ENCODE measurements around the gene CDC27. TPM values are rescaled to one million over a fixed set of nuclear protein-coding genes. Genes with fewer than 3 reads are reported as not detected.

Gene CDC27
- total and polyA plus RNA-seq, 2 experiments from 2014 or later = 35.6 to 63.5 TPM

- Histone ChIP-seq H3K9me2 (replicated peaks; ENCODE audit: insufficient read depth) (no peaks in the 10 kb centered on the region), H3K4me3 (no peak overlapping the region), H3K4me2 (no peak overlapping the region), H2AFZ (no peak overlapping the region), H3K36me3 (replicated peaks; ENCODE audit: insufficient read depth, low read depth) (peaks cover 5% of the 10 kb centered on the region), H3K79me2 (no peaks in the 10 kb centered on the region), H3K4me1 (ENCODE audit: insufficient read depth) (no peaks in the 10 kb centered on the region), H3K27ac (no peak overlapping the region), H3K27me3 (no peaks in the 10 kb centered on the region), H4K20me1 (ENCODE audit: insufficient read depth, poor library complexity, severe bottlenecking) (no peaks in the 10 kb centered on the region), H3K9me3 (ENCODE audit: low read depth) (no peaks in the 10 kb centered on the region)
- WGBS (ENCODE audit: low lambda C conversion rate, missing lambda C conversion rate) = 86% methylated on average over 5 of the region's 5 CpGs
- TF ChIP-seq EZH2phosphoT487 (IDR thresholded peaks at IDR 0.05; ENCODE audit: low read depth, severe bottlenecking, unreplicated experiment) (no peak), EZH2 (IDR thresholded peaks at IDR 0.05; ENCODE audit: borderline replicate concordance) (no peak)
- TF ChIP-seq, protein P1, sequence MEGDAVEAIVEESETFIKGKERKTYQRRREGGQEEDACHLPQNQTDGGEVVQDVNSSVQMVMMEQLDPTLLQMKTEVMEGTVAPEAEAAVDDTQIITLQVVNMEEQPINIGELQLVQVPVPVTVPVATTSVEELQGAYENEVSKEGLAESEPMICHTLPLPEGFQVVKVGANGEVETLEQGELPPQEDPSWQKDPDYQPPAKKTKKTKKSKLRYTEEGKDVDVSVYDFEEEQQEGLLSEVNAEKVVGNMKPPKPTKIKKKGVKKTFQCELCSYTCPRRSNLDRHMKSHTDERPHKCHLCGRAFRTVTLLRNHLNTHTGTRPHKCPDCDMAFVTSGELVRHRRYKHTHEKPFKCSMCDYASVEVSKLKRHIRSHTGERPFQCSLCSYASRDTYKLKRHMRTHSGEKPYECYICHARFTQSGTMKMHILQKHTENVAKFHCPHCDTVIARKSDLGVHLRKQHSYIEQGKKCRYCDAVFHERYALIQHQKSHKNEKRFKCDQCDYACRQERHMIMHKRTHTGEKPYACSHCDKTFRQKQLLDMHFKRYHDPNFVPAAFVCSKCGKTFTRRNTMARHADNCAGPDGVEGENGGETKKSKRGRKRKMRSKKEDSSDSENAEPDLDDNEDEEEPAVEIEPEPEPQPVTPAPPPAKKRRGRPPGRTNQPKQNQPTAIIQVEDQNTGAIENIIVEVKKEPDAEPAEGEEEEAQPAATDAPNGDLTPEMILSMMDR (IDR thresholded peaks at IDR 0.05; ENCODE audit: poor library complexity) = no peak
- no peak for DNase-seq (ENCODE audit: low spot score)
Observed at GRCh38 chr17:47120521-47121095, 68.5 kb downstream of the CDC27 start.

DNA sequence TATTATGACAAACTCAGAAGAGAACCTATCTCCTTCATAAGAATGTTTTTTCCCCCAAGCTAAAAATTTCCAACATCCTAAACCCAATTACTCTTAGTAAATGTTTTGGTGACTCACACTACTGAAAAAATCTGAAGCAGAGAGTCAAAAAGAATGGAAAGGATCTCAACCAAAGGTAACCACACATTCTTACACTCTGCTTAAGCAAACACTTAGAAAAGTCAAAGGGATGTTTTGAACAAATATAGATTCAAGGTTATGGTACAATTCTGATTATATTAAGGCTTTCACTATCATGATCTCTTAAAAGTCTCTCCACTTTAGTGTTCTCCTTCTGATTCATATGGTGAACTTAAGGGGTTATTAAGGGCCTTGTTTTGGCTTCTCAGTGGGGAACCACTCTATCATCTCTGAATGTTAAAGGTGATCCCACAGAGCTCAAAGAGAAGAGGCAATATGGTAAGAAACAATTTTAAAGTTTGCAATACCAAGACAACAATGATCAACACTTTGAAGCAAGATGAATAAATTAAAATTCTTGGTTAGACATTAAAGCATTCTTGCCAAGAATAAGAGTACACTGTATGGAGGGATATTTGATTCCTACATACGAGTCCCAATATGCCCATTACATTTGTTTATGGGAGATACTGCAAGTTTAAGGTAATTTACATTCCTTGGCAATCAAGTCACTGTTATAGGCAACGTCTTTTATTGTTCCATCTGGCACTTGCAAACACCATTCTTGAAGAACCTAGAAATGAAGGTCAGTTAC is 69.2 kb downstream of the CDC27 start:
- Histone ChIP-seq H2AFZ (no peak overlapping the region), H3K9me3 (ENCODE audit: low read depth) (no peaks in the 10 kb centered on the region), H3K36me3 (replicated peaks; ENCODE audit: insufficient read depth, low read depth) (peaks cover 5% of the 10 kb centered on the region), H3K4me2 (no peak overlapping the region), H4K20me1 (ENCODE audit: insufficient read depth, poor library complexity, severe bottlenecking) (no peaks in the 10 kb centered on the region), H3K4me1 (ENCODE audit: insufficient read depth) (no peaks in the 10 kb centered on the region), H3K27ac (no peak overlapping the region), H3K27me3 (no peaks in the 10 kb centered on the region), H3K9me2 (replicated peaks; ENCODE audit: insufficient read depth) (no peaks in the 10 kb centered on the region), H3K4me3 (no peak overlapping the region), H3K79me2 (no peaks in the 10 kb centered on the region)
- WGBS (ENCODE audit: low lambda C conversion rate, missing lambda C conversion rate) = 53% methylated on average over 2 of the region's 2 CpGs
- DNase-seq (ENCODE audit: low spot score) = no peak
- TF ChIP-seq EZH2 (IDR thresholded peaks at IDR 0.05; ENCODE audit: borderline replicate concordance) = no peak
- TF ChIP-seq, protein P1 (IDR thresholded peaks at IDR 0.05; ENCODE audit: poor library complexity) = no peak
- no peak for TF ChIP-seq EZH2phosphoT487 (IDR thresholded peaks at IDR 0.05; ENCODE audit: low read depth, severe bottlenecking, unreplicated experiment)

- no peaks in the 10 kb centered on the region for H4K20me1 ChIP-seq (ENCODE audit: insufficient read depth, poor library complexity, severe bottlenecking)
- no peaks in the 10 kb centered on the region for H3K9me3 ChIP-seq (ENCODE audit: low read depth)
- H3K79me2 ChIP-seq = no peaks in the 10 kb centered on the region
- no peaks in the 10 kb centered on the region for H3K9me2 ChIP-seq (replicated peaks; ENCODE audit: insufficient read depth)
- no peaks in the 10 kb centered on the region for H3K27me3 ChIP-seq
- TF ChIP-seq, protein P1 (IDR thresholded peaks at IDR 0.05; ENCODE audit: poor library complexity) = no peak
- H3K4me1 ChIP-seq (ENCODE audit: insufficient read depth) = no peaks in the 10 kb centered on the region
- no peaks in the 10 kb centered on the region for H3K36me3 ChIP-seq (replicated peaks; ENCODE audit: insufficient read depth, low read depth)
- 96% methylated on average over 3 of the region's 3 CpGs for WGBS (ENCODE audit: low lambda C conversion rate, missing lambda C conversion rate)
- no peak overlapping the region for H2AFZ ChIP-seq
- no peak for DNase-seq (ENCODE audit: low spot score)
- H3K4me2 ChIP-seq = no peak overlapping the region
- H3K4me3 ChIP-seq = no peak overlapping the region
- H3K27ac ChIP-seq = no peak overlapping the region
Observed at GRCh38 chr17:47117386-47117785, 71.7 kb downstream of the CDC27 start.
